K562 (cell line): ENCODE data around the gene TMEM217. TPM values are rescaled to one million over a fixed set of nuclear protein-coding genes. Genes with fewer than 3 reads are reported as not detected.
A peak's percentile ranks its signal among the peaks of the same experiment; 100 is the strongest.

Experiments used
- AFF1 ChIP-seq, 2 experiments: fragments of 450-650 bp; IDR thresholded peaks; 2 replicates each; pipeline ENCODE4 v1.6.1; 2018; ENCODE audit warnings: mild to moderate bottlenecking in 2 of 2, low read depth in 1 of 2; ENCODE audit not compliant: partially characterized antibody in 2 of 2
- ARID3B ChIP-seq: fragments of 250-450 bp; sonication (Bioruptor Pico); IDR thresholded peaks from 2 replicates; pipeline ENCODE4 v1.4.0; 2020; ENCODE audit warnings: borderline replicate concordance
- CBX8 ChIP-seq: fragments of 200-600 bp; sonication (generic); IDR thresholded peaks from 2 replicates; pipeline ENCODE4 v1.6.1; 2012; ENCODE audit warnings: borderline replicate concordance, mixed run types, low read depth, mild to moderate bottlenecking, moderate library complexity, mixed read lengths, low read length, control low read depth, inconsistent platforms; ENCODE audit not compliant: poor library complexity, severe bottlenecking; ENCODE audit errors: extremely low read depth
- CHD4 ChIP-seq: fragments of 200-600 bp; sonication (generic); IDR thresholded peaks from 3 replicates; pipeline ENCODE4 v1.6.1; 2012; ENCODE audit warnings: low read depth, mild to moderate bottlenecking, mixed read lengths, low read length, inconsistent platforms; ENCODE audit not compliant: insufficient read depth, insufficient replicate concordance, poor library complexity, severe bottlenecking
- E2F4 ChIP-seq: sonication (generic); formaldehyde crosslinking; IDR thresholded peaks from 2 replicates; pipeline ENCODE4 v1.8.0; 2022; ENCODE audit warnings: mild to moderate bottlenecking, low read depth, missing genetic modification reagents
- ID3 ChIP-seq, 2 experiments: fragments of 250-450 bp in 1 of 2; fragments of 450-650 bp in 1 of 2; sonication (Bioruptor Pico) in 1 of 2; IDR thresholded peaks; 2 replicates each; pipeline versions ENCODE4 v1.6.1 to v1.8.0; 2016 to 2021; ENCODE audit warnings: mild to moderate bottlenecking in 2 of 2, moderate library complexity in 2 of 2, missing compliant biosample characterization in 1 of 2, missing genetic modification characterization in 1 of 2
- ILF3 ChIP-seq: fragments of 450-650 bp; IDR thresholded peaks from 2 replicates; pipeline ENCODE4 v1.6.1; 2018; ENCODE audit warnings: antibody characterized with exemption, mild to moderate bottlenecking, moderate library complexity, borderline replicate concordance
- LARP7 ChIP-seq: fragments of 450-650 bp; IDR thresholded peaks from 2 replicates; pipeline ENCODE4 v1.6.1; 2016
- MAFK ChIP-seq: IDR thresholded peaks from 2 replicates; pipeline ENCODE4 v1.6.1; 2011; ENCODE audit warnings: low read length, improper control_type of control experiment
- MEIS2 ChIP-seq: fragments of 450-650 bp; IDR thresholded peaks from 2 replicates; pipeline ENCODE4 v1.6.1; 2014; ENCODE audit warnings: mild to moderate bottlenecking; ENCODE audit not compliant: partially characterized antibody
- NFRKB ChIP-seq: fragments of 450-650 bp; IDR thresholded peaks from 2 replicates; pipeline ENCODE4 v1.6.1; 2016; ENCODE audit warnings: low read depth
- ZBTB34 ChIP-seq: fragments of 250-450 bp; sonication (Bioruptor Pico); IDR thresholded peaks from 2 replicates; pipeline ENCODE4 v1.8.0; 2021; ENCODE audit warnings: mild to moderate bottlenecking, moderate library complexity
- ZNF12 ChIP-seq: sonication (generic); formaldehyde crosslinking; IDR thresholded peaks from 2 replicates; pipeline ENCODE4 v1.4.0; 2020; ENCODE audit warnings: mild to moderate bottlenecking, missing genetic modification reagents
- ZNF3 ChIP-seq: fragments of 250-450 bp; sonication (Bioruptor Pico); IDR thresholded peaks from 2 replicates; pipeline ENCODE4 v1.5.0; 2021; ENCODE audit warnings: mild to moderate bottlenecking, moderate library complexity
- ZNF639 ChIP-seq, 2 experiments: fragments of 200-800 bp in 1 of 2; sonication (Bioruptor generic) in 1 of 2; sonication (generic) in 1 of 2; formaldehyde crosslinking in 1 of 2; IDR thresholded peaks in 1 of 2; conservative IDR thresholded peaks in 1 of 2; 2 replicates each; pipeline versions ENCODE4 v1.5.0 to v1.6.1; 2016 to 2020; ENCODE audit warnings: missing compliant biosample characterization in 1 of 2, missing genetic modification characterization in 1 of 2, missing genetic modification reagents in 1 of 2
- polyA plus RNA-seq, 8 experiments: library from polyadenylated mRNA; depleted of rRNA in 4 of 8; stranded (reverse) in 5 of 8; unstranded in 3 of 8; fragments of >200 nt; fragmentation: Nextera tagmentation in 2 of 8; fragmentation: Illumina TruSeq in 1 of 8; extraction: Ambion mirVana in 2 of 8; extraction: Trizol in 1 of 8; gene quantifications; 2 replicates each; pipeline versions ENCODE4 v1.2.1 to v1.2.3, GENCODE V29; 2011 to 2014; ENCODE audit warnings: inconsistent platforms in 1 of 8, missing spikeins in 1 of 8
- total RNA-seq, 7 experiments: library from RNA; depleted of rRNA in 6 of 7; stranded (reverse); fragments of >200 nt in 6 of 7; fragmentation: Illumina TruSeq in 2 of 7; extraction: Trizol in 2 of 7; gene quantifications; 2 replicates each; pipeline versions ENCODE4 v1.2.1 to v1.2.3, GENCODE V29; 2011 to 2021; ENCODE audit warnings: low replicate concordance in 1 of 7

The TMEM217 gene
- total and polyA plus RNA-seq, 9 of the 15 experiments (the other 6 are each of a cell fraction or from before 2014, with no cell fraction given), result 1.3 to 8.0 (median 1.9) TPM

GRCh38 chr6:37172912-37173492 lies 84.9 kb downstream of the TMEM217 start (continued):
- TF ChIP-seq ARID3B (CRISPR knock-in tag), result no peak
- TF ChIP-seq MEIS2, result peak; percentile 85
- TF ChIP-seq ZNF639 (CRISPR knock-in tag; conservative IDR thresholded peaks at IDR 0.05 in 1 of 2, IDR thresholded peaks at IDR 0.05 in 1 of 2), result no peak
- no peak for TF ChIP-seq ID3 (CRISPR knock-in tag; IDR thresholded peaks at IDR 0.05)
- TF ChIP-seq ID3 (tag; IDR thresholded peaks at IDR 0.05), result no peak
- peak; percentile 34; the same call in 1 of the 2 replicates for TF ChIP-seq NFRKB
- no peak for TF ChIP-seq LARP7
- no peak for TF ChIP-seq ZNF3 (CRISPR knock-in tag)
- TF ChIP-seq E2F4 (CRISPR knock-in tag), result no peak
- TF ChIP-seq ZBTB34, result no peak
- no peak for TF ChIP-seq CBX8
- TF ChIP-seq MAFK, result no peak
- TF ChIP-seq AFF1 (IDR thresholded peaks at IDR 0.05; ENCODE audit: low read depth in 1 of 2, partially characterized antibody in 2 of 2), result peak; percentile 10 to 37
- TF ChIP-seq ZNF12 (CRISPR knock-in tag), result 0 out of 2 replicates have a peak, but pooled peaks have one; percentile 43
- TF ChIP-seq ILF3, result no peak
- TF ChIP-seq CHD4, result no peak
